Astrocyte of the cerebellum (primary cell): ENCODE measurements around the gene YPEL1.

Experiments
- DNase-seq: peaks from one replicate; pipeline ENCODE4 v3.0.0-alpha.2; 2011; ENCODE audit warnings: low read depth
- H3K4me3 ChIP-seq: 2 replicates; pipeline ENCODE4 v1.5.1; 2011; ENCODE audit warnings: mild to moderate bottlenecking, low read depth, low read length, moderate library complexity
- CTCF ChIP-seq: IDR thresholded peaks from 2 replicates; pipeline ENCODE4 v1.5.1; 2012; ENCODE audit warnings: low read length, low read depth, moderate library complexity, mild to moderate bottlenecking; ENCODE audit errors: missing control alignments
- in situ Hi-C: cut with HindIII; loops from 2 replicates; pipeline ENCODE4 v1.10.0; 2017; ENCODE audit warnings: low sequenced_read_pairs

Gene YPEL1

GRCh38 chr22:21760640-21761039 is 25.0 kb upstream of the YPEL1 start:
- DNase-seq: peak; percentile 88
- in situ Hi-C loops: no loop called here
- TF ChIP-seq CTCF: no peak
- no peak overlapping the region for H3K4me3 ChIP-seq

DNA sequence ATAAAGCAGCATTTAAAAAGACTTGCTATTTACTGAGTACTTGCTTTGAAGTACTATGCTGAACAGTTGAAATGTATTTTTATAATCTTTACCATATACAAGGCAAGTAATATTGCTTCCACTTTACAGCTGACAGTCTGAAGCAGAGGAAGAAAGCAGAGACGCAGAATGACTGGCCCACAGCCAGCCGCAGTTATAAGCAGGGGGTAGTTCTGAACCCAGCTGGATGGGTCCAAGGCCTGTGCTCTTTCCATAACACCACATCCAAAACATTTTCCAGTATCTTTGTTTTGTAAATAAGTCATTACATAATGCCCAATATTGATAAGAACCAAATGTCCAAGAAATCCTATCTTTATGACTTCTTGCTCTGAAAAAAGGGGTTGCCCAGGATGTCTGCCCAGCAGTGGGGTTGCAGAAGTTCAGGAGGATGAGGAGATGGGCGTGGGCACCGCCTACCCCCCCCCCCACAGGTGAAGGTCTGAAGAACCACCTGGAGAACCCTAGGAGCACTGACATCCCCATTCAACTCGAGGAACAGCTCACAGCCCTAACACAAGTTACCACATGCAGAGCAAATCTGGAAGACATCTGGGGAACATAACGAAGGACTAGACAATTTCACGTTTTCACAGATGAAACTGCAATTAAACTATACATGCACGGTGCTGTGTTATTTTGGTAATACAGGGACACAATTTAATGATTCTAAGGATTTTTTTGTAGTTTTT is 24.2 kb upstream of the YPEL1 start:
- in situ Hi-C loops: no loop called here
- DNase-seq: no peak
- H3K4me3 ChIP-seq: no peak overlapping the region
- no peak for TF ChIP-seq CTCF

DNA sequence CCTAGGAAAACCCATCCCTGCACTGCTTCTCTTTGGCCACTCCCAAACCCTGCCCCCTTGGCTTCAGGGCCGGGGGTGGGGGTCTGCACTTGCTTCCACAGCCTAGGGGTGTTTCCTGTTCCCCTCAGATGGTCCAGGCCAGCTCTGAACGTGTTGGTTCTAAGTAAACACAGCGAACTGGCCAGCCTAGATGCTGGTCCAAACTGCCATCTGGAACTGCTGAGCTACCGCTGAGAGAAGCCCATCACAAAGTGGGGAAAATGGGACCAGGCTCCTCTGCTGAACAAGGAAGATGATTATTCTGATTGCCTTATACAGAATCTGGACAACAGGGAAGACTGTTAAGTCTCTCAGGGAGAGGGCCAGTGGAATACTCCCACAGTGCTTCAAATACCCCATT is 23.5 kb upstream of the YPEL1 start:
- no peak for DNase-seq
- no peak for TF ChIP-seq CTCF
- no peak overlapping the region for H3K4me3 ChIP-seq
- in situ Hi-C loops: no loop called here

DNA sequence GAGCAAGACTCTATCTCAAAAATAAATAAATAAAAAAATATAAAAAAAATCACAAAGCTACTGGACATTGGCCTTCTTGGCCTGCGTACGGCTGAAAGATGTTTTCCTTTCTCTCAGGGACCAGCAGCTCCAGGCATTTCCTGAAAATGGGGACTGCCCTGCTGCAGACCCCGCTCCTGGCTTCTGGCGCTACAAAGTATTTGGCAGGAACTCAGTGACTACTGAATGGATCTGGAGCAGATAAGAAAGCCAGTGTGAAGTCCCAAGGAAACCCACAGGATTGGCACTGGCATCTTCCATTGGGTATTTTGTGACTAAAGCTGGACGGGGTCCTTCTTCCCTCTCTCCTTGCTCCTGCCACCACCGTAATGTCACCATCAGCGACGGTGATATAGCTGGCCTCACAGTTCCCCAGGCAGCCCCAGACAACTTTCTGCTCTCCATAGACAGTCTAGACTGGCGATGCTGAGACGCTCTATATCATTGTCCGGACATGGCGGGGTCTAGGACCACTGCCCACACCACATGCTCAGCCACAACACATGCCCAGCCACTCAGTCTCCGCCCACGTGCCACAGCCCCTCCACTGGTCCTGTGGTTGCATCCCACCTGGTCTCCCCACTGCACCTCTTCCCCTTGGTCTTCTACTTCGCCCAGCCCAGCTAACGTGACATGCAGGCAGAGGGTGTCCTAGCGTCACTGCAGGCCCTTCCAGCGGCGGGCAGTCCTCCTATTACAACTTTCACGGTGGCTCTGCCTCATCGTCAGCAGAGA is 22.7 kb upstream of the YPEL1 start:
- in situ Hi-C loops: no loop called here
- no peak for DNase-seq
- no peak overlapping the region for H3K4me3 ChIP-seq
- TF ChIP-seq CTCF: no peak

DNA sequence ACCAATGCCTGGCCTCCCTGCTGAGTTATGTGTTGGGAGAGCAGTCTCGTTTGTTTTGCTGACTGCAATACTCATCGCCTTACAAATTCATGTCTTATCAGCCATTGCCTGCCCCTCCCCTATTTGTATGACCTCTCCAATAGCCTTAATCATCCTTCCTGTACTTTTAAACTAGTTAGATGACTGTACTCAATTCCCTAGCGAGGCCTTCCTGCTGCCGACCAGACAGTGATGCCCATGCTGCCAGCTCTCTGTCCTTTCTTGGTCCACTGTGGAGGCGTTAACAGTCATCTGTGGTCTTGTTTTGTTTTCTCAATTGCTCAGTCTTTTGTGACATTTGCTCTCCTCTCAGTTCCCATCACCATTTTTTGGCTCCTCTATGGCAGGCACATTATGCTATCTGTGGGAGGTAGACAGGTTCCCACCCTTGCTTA is 20.3 kb upstream of the YPEL1 start:
- no peak for TF ChIP-seq CTCF
- no peak overlapping the region for H3K4me3 ChIP-seq
- DNase-seq: no peak
- in situ Hi-C loops: no loop called here

DNA sequence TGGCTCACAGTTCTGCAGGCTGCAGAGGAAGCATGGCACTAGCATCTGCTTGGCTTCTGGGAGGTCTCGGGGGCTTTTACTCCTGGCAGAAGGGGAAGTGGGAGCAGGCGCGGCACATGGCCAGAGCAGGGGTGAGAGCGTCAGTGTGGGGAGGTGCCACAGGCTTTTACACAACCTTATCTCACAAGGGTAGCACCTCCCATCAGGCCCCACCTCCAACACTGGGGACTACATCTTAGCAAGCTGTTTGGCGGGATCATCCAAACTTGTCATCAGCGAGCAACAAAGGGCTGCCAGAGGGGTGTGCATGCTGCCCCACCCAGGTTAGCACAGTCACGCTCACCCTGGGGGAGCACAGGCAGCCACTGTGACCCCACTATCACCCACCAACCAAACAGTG is 18.9 kb upstream of the YPEL1 start:
- TF ChIP-seq CTCF: no peak
- no peak overlapping the region for H3K4me3 ChIP-seq
- in situ Hi-C loops: no loop called here
- no peak for DNase-seq
